Upper lobe of left lung (tissue), 6 donors: ENCODE data around the gene SPAG16. TPM values are rescaled to one million over a fixed set of nuclear protein-coding genes. Genes with fewer than 3 reads are reported as not detected.
A peak's percentile ranks its signal among the peaks of the same experiment; 100 is the strongest.

Experiments used
- ATAC-seq, 2 donors: fragments of 200-7000 bp; cut with Tn5 transposase; one replicate each; pipeline ENCODE4 v1.9.1; 2022; ENCODE audit warnings: mild to moderate bottlenecking in 2 of 2, moderate library complexity in 2 of 2; ENCODE audit not compliant: low FRiP score in 2 of 2
- DNase-seq, 2 donors: peaks; one replicate each; pipeline ENCODE4 v3.0.0-alpha.2; 2019 to 2020
- H3K27ac ChIP-seq, 4 donors: fragments of 200-600 bp; sonication (generic); one replicate each; pipeline ENCODE4 v1.5.1; 2016 to 2019
- H3K27me3 ChIP-seq, 4 donors: fragments of 200-600 bp; sonication (generic); one replicate each; pipeline ENCODE4 v1.5.1; 2017 to 2019
- H3K36me3 ChIP-seq, 4 donors: fragments of 200-600 bp; sonication (generic); one replicate each; pipeline ENCODE4 v1.5.1; 2016 to 2019
- H3K4me1 ChIP-seq, 4 donors: fragments of 200-600 bp; sonication (generic); one replicate each; pipeline ENCODE4 v1.5.1; 2018 to 2019
- H3K4me3 ChIP-seq, 4 donors: fragments of 200-600 bp; sonication (generic); one replicate each; pipeline ENCODE4 v1.5.1; 2017 to 2019; ENCODE audit warnings: mild to moderate bottlenecking in 2 of 4, moderate library complexity in 1 of 4
- H3K9me3 ChIP-seq, 4 donors: fragments of 200-600 bp; sonication (generic); one replicate each; pipeline ENCODE4 v1.5.1; 2018 to 2019
- CTCF ChIP-seq, 6 experiments: fragments of 450-650 bp in 4 of 6; fragments of 200-600 bp in 2 of 6; sonication (generic) in 2 of 6; IDR thresholded peaks; one replicate each; pipeline ENCODE4 v1.5.1; 2016 to 2019; ENCODE audit warnings: antibody characterized with exemption in 6 of 6
- EP300 ChIP-seq, 4 donors: sonication (generic); formaldehyde crosslinking; IDR thresholded peaks; one replicate each; pipeline ENCODE4 v1.5.1; 2017; ENCODE audit warnings: antibody characterized with exemption in 4 of 4, control low read depth in 2 of 4
- POLR2A ChIP-seq, 4 donors: fragments of 450-650 bp; IDR thresholded peaks; one replicate each; pipeline ENCODE4 v1.5.1; 2016 to 2017; ENCODE audit warnings: antibody characterized with exemption in 4 of 4, mild to moderate bottlenecking in 2 of 4
- POLR2AphosphoS5 ChIP-seq, 2 donors: sonication (generic); formaldehyde crosslinking; IDR thresholded peaks; one replicate each; pipeline ENCODE4 v1.5.1; 2017; ENCODE audit warnings: antibody characterized with exemption in 2 of 2
- WGBS, 2 donors: methylation state at CpG; one replicate each; pipeline ENCODE4 v1.1.5; 2017 to 2018; 5-methylcytosine and 5-hydroxymethylcytosine counted together
- total RNA-seq, 6 donors: library from RNA; depleted of rRNA in 4 of 6; stranded (reverse); fragments of >200 nt in 4 of 6; gene quantifications; one replicate each; pipeline versions ENCODE4 v1.1.0 to v1.2.1, GENCODE V29; 2016 to 2021
- donor health status: DM: no; HTN: no; CAD: no; lungs with moderate emphysema.
- donor health status: DM: no; HTN: yes; CAD: no; lungs with severe emphysema.

Gene SPAG16
- total RNA-seq, 6 donors from 2014 or later = 9.7 to 65.0 (median 12.9) TPM

- DNase-seq (no peak), ATAC-seq (peak in 1 of 2 donors; percentile 93)
- Histone ChIP-seq H3K4me3 (no peak overlapping the region), H3K9me3 (no peaks in the 10 kb centered on the region), H3K4me1 (no peaks in the 10 kb centered on the region), H3K36me3 (no peaks in the 10 kb centered on the region), H3K27me3 (no peaks in the 10 kb centered on the region), H3K27ac (no peak overlapping the region)
- WGBS, 2 donors = 75 to 78% methylated on average over 3 of the region's 3 CpGs
- TF ChIP-seq EP300 (IDR thresholded peaks at IDR 0.05) = no peak
- TF ChIP-seq POLR2A (IDR thresholded peaks at IDR 0.05) = no peak
- no peak for TF ChIP-seq CTCF (IDR thresholded peaks at IDR 0.05)
- TF ChIP-seq POLR2AphosphoS5 (IDR thresholded peaks at IDR 0.05) = no peak
Observed at GRCh38 chr2:214019229-214019972, 735.1 kb downstream of the SPAG16 start.

GRCh38 chr2:214019973-214020345, 735.7 kb downstream of the SPAG16 start:
- Histone ChIP-seq H3K4me3 (no peak overlapping the region), H3K27me3 (no peaks in the 10 kb centered on the region), H3K9me3 (no peaks in the 10 kb centered on the region), H3K36me3 (no peaks in the 10 kb centered on the region), H3K4me1 (no peaks in the 10 kb centered on the region), H3K27ac (no peak overlapping the region)
- ATAC-seq = no peak
- WGBS, 2 donors = 72 to 78% methylated on average over 4 of the region's 4 CpGs
- DNase-seq = no peak
- no peak for TF ChIP-seq POLR2A (IDR thresholded peaks at IDR 0.05)
- TF ChIP-seq EP300 (IDR thresholded peaks at IDR 0.05) = no peak
- no peak for TF ChIP-seq CTCF (IDR thresholded peaks at IDR 0.05)
- TF ChIP-seq POLR2AphosphoS5 (IDR thresholded peaks at IDR 0.05) = no peak

- ATAC-seq (no peak), DNase-seq (no peak)
- H3K9me3 ChIP-seq = no peaks in the 10 kb centered on the region
- H3K4me3 ChIP-seq = no peak overlapping the region
- 76 to 89% methylated on average over 2 of the region's 2 CpGs for WGBS, 2 donors
- H3K4me1 ChIP-seq = no peaks in the 10 kb centered on the region
- TF ChIP-seq CTCF (IDR thresholded peaks at IDR 0.05) (no peak), EP300 (IDR thresholded peaks at IDR 0.05) (no peak), POLR2A (IDR thresholded peaks at IDR 0.05) (no peak), POLR2AphosphoS5 (IDR thresholded peaks at IDR 0.05) (no peak)
- H3K27ac ChIP-seq = no peak overlapping the region
- H3K27me3 ChIP-seq = no peaks in the 10 kb centered on the region
- no peaks in the 10 kb centered on the region for H3K36me3 ChIP-seq
Observed at GRCh38 chr2:214029190-214029589, 744.9 kb downstream of the SPAG16 start.

DNA sequence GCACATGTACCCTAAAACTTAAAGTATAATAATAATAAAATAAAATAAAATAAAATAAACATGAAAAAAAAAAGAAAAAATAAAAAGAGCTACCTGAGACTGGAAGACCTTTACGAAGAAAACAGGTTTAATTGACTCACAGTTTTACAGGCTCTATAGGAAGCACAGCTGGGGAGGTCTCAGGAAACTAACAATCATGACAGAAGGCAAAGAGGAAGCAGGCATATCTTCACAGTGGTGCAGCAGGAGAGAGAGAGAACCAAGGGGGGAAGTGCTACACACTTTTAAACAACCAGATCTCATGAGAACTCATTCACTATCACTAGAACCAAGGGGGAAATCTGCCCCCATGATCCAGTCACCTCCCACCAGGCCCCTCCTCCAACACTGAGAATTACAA, 747.3 kb downstream of the SPAG16 start:
- Histone ChIP-seq H3K36me3 (no peaks in the 10 kb centered on the region), H3K9me3 (no peaks in the 10 kb centered on the region), H3K27me3 (no peaks in the 10 kb centered on the region), H3K27ac (no peak overlapping the region), H3K4me3 (no peak overlapping the region), H3K4me1 (no peaks in the 10 kb centered on the region)
- no peak for ATAC-seq
- TF ChIP-seq CTCF (IDR thresholded peaks at IDR 0.05) (no peak), EP300 (IDR thresholded peaks at IDR 0.05) (no peak), POLR2A (IDR thresholded peaks at IDR 0.05) (no peak), POLR2AphosphoS5 (IDR thresholded peaks at IDR 0.05) (no peak)
- WGBS, 2 donors = 52 to 62% methylated on average over 1 of the region's 1 CpG
- no peak for DNase-seq

GRCh38 chr2:214034417-214034816, 750.2 kb downstream of the SPAG16 start:
- peak in 1 of 2 donors; percentile 30 for DNase-seq
- ATAC-seq = peak; percentile 8 to 19

More at GRCh38 chr2:214034417-214034816, 750.2 kb downstream of the SPAG16 start:
- WGBS, 2 donors = 65 to 70% methylated on average over 3 of the region's 3 CpGs
- Histone ChIP-seq H3K4me1 (no peaks in the 10 kb centered on the region), H3K27ac (no peak overlapping the region), H3K9me3 (no peaks in the 10 kb centered on the region), H3K27me3 (no peaks in the 10 kb centered on the region), H3K36me3 (no peaks in the 10 kb centered on the region), H3K4me3 (no peak overlapping the region)
- TF ChIP-seq EP300 (IDR thresholded peaks at IDR 0.05) (no peak), POLR2AphosphoS5 (IDR thresholded peaks at IDR 0.05) (no peak), CTCF (IDR thresholded peaks at IDR 0.05) (no peak), POLR2A (IDR thresholded peaks at IDR 0.05) (no peak)
